ENCODE measurements around the gene BTBD7. TPM values are rescaled to one million over a fixed set of nuclear protein-coding genes. Genes with fewer than 3 reads are reported as not detected.

Gene BTBD7
- total RNA-seq, 3 donors from 2014 or later, result 39.9 to 59.2 (median 45.6) TPM

DNA sequence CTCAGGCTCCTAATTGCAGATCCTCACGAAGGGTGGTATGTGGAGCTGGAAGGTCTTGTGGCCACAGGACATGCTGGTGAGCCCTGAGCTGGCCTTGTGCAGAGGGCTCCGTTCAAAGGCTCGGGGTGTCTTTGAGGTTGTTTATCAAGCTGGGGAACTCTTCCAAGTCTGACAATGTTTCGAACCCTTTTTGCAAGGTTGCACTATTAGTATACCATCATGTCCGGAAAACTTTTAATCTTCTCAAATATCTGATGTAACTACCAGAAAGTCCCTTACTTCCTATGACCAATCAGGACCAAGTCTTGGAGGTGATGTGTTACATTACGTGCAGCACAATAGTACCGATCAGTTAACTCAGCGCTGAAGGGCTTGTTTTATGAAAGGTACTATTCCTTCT, 104.3 kb downstream of the BTBD7 start:
- TF ChIP-seq, protein P1, sequence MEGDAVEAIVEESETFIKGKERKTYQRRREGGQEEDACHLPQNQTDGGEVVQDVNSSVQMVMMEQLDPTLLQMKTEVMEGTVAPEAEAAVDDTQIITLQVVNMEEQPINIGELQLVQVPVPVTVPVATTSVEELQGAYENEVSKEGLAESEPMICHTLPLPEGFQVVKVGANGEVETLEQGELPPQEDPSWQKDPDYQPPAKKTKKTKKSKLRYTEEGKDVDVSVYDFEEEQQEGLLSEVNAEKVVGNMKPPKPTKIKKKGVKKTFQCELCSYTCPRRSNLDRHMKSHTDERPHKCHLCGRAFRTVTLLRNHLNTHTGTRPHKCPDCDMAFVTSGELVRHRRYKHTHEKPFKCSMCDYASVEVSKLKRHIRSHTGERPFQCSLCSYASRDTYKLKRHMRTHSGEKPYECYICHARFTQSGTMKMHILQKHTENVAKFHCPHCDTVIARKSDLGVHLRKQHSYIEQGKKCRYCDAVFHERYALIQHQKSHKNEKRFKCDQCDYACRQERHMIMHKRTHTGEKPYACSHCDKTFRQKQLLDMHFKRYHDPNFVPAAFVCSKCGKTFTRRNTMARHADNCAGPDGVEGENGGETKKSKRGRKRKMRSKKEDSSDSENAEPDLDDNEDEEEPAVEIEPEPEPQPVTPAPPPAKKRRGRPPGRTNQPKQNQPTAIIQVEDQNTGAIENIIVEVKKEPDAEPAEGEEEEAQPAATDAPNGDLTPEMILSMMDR (IDR thresholded peaks at IDR 0.05), result no peak
- Histone ChIP-seq H3K36me3 (ENCODE audit: low read depth) (no peaks in the 10 kb centered on the region), H3K9me3 (no peaks in the 10 kb centered on the region), H3K4me3 (no peak overlapping the region), H3K4me1 (ENCODE audit: low read depth) (no peaks in the 10 kb centered on the region)
- ATAC-seq (no peak), DNase-seq (no peak)
- intact Hi-C loops (cut with DNase I, micrococcal nuclease), result no loop called here

GRCh38 chr14:93223565-93223964, 109.3 kb downstream of the BTBD7 start:
- ATAC-seq, result no peak
- DNase-seq, result no peak
- intact Hi-C loops (cut with DNase I, micrococcal nuclease), result no loop called here
- no peaks in the 10 kb centered on the region for H3K36me3 ChIP-seq (ENCODE audit: low read depth)
- H3K9me3 ChIP-seq, result no peaks in the 10 kb centered on the region
- H3K4me3 ChIP-seq, result no peak overlapping the region
- TF ChIP-seq, protein P1 (IDR thresholded peaks at IDR 0.05), result no peak
- H3K4me1 ChIP-seq (ENCODE audit: low read depth), result no peaks in the 10 kb centered on the region

DNA sequence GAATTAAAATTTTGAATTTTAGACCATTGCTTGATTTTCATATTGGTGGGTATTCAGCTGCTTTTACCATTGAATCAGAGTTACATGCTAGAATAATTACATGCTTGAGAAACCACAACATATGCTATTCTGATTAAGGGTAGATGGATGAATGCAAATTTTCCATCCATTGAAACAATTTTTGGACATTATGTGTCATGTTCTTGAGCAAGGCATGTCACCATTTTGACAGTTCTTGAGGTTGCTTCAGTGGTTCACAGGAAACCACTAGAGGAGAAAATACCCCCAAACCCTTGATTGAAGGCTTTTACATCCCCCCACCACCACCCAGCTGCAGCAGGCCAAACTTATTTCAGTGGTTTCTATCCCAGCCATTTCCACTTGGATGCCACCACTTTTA, 112.3 kb downstream of the BTBD7 start:
- no peaks in the 10 kb centered on the region for H3K4me1 ChIP-seq (ENCODE audit: low read depth)
- H3K4me3 ChIP-seq, result no peak overlapping the region
- no peak for DNase-seq
- no peak for ATAC-seq
- intact Hi-C loops (cut with DNase I, micrococcal nuclease), result no loop called here
- no peaks in the 10 kb centered on the region for H3K36me3 ChIP-seq (ENCODE audit: low read depth)
- no peaks in the 10 kb centered on the region for H3K9me3 ChIP-seq
- TF ChIP-seq, protein P1 (IDR thresholded peaks at IDR 0.05), result no peak

DNA sequence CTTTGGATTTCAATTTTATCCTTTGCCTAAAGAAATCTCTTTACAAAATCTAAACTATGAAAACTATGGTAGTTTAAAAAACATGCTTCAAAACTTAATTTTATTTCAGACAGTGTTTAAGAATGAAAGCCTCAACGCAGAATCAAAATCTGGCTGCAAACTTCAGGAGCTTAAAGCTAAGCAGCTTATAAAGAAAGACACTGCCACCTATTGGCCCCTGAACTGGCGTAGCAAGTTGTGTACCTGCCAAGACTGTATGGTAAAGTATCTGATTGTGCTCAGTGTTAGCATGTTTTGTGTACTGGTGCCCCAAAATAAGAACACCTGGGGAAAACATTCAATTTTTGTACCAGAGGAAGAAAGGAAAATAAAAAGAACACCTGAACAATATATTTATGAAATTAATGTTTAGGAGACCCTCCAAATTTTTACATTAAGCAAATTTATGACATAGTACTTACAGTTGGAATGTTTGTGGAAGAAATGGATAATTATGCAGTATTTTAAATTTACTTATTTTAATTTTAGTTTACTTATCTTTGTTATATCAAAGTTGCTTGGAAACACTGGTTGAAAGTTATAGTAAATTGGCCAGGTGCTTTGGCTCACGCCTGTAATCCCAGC, 113.6 kb downstream of the BTBD7 start:
- H3K4me3 ChIP-seq, result no peak overlapping the region
- DNase-seq, result peak in 1 of 3 donors; percentile 81
- H3K36me3 ChIP-seq (ENCODE audit: low read depth), result no peaks in the 10 kb centered on the region
- intact Hi-C loops (cut with DNase I, micrococcal nuclease), result no loop called here
- H3K4me1 ChIP-seq (ENCODE audit: low read depth), result no peaks in the 10 kb centered on the region
- H3K9me3 ChIP-seq, result no peaks in the 10 kb centered on the region
- TF ChIP-seq, protein P1 (IDR thresholded peaks at IDR 0.05), result peak; percentile 17
- ATAC-seq, result peak; percentile 83

- ATAC-seq (no peak), DNase-seq (no peak)
- intact Hi-C loops (cut with DNase I, micrococcal nuclease), result no loop called here
- Histone ChIP-seq H3K4me3 (no peak overlapping the region), H3K9me3 (no peaks in the 10 kb centered on the region), H3K4me1 (ENCODE audit: low read depth) (no peaks in the 10 kb centered on the region), H3K36me3 (ENCODE audit: low read depth) (no peaks in the 10 kb centered on the region)
- TF ChIP-seq, protein P1 (IDR thresholded peaks at IDR 0.05), result no peak
These were observed 118.2 kb downstream of the BTBD7 start for GRCh38 chr14:93214598-93214997.

DNA sequence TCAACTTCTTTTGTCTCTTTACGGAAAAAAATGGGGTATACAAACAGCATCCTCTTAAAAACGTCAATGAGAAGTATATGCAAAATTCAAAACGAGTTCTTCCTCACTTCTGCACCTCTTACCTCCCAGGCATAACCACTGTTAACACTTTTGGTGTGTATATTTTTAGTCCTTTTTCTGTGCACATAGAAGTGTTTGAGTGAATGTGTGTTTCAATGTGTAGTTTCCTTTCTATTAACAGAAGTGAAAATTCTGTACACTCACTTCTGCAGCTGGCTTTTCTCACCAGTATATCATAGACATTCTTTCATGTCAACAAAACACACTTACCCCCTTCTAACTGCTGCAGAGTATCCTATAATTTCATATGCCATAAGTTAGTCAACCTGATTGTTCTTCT, 120.4 kb downstream of the BTBD7 start:
- Histone ChIP-seq H3K4me3 (no peak overlapping the region), H3K9me3 (no peaks in the 10 kb centered on the region), H3K4me1 (ENCODE audit: low read depth) (peaks cover 8% of the 10 kb centered on the region), H3K36me3 (ENCODE audit: low read depth) (no peaks in the 10 kb centered on the region)
- DNase-seq (no peak), ATAC-seq (no peak)
- TF ChIP-seq, protein P1 (IDR thresholded peaks at IDR 0.05), result no peak
- intact Hi-C loops (cut with DNase I, micrococcal nuclease), result no loop called here
